ENCODE results near the gene ALDH1L1. TPM values are rescaled to one million over a fixed set of nuclear protein-coding genes. Genes with fewer than 3 reads are reported as not detected.

ALDH1L1 gene
- total RNA-seq, 1 experiment from 2014 or later = 1.2 TPM

DNA sequence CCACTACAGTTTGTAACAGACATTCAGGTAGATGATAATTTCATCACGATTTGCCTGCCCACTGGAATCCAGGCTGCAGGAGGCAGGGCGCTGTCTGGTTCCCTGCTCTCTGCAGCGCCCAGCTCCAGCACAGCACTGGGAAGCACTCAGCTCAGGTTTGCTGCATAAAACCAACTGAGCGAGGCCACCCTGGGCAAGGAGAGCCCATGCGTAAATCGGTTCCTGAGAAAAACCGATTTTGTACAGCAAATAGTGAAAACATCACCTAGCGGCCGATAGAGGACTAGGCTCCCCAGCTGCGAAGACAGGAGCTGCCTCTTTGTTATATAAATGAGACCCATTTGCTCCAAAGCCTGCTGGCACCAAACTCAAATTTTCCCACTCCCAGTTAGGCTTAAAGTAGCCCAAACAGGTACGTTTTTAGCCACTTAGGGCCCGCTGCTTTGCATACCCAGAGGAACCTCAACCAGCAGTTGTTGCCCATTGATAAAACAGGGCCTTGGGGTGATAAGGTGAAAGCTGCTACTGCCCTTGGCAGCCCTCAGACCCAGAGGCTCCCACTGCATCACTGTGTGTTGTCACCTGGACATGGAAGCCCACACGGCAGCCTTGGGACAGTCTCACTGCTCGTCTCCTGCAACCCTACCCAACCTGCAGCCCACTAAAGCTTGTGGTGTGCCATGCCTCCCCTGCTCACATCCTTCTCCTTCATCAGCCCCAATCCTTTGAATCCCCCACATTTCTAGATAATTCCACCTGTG lies 47.5 kb downstream of the ALDH1L1 start:
- Mint-ChIP-seq H3K36me3 (no peaks in the 10 kb centered on the region), H3K27me3 (ENCODE audit: low read depth) (peaks cover 22% of the 10 kb centered on the region), H3K4me1 (peaks cover 22% of the 10 kb centered on the region), H3K27ac (peak overlapping the region; percentile 7; the same call in 1 of the 2 replicates), H3K9me3 (no peaks in the 10 kb centered on the region), H3K4me3 (no peak overlapping the region; the same call in 1 of the 2 replicates)
- ChIA-PET POLR2A (no interaction called here), CTCF (interaction anchor here (0.7 to 3.9 kb wide), 54 partner anchors 8 to 390 kb away, joined by 3 to 55 read pairs (median 5); partner anchors contain the start of genes ALDH1L1, KLF15, SLC41A3 and ZXDC)
- TF ChIP-seq, protein P1, sequence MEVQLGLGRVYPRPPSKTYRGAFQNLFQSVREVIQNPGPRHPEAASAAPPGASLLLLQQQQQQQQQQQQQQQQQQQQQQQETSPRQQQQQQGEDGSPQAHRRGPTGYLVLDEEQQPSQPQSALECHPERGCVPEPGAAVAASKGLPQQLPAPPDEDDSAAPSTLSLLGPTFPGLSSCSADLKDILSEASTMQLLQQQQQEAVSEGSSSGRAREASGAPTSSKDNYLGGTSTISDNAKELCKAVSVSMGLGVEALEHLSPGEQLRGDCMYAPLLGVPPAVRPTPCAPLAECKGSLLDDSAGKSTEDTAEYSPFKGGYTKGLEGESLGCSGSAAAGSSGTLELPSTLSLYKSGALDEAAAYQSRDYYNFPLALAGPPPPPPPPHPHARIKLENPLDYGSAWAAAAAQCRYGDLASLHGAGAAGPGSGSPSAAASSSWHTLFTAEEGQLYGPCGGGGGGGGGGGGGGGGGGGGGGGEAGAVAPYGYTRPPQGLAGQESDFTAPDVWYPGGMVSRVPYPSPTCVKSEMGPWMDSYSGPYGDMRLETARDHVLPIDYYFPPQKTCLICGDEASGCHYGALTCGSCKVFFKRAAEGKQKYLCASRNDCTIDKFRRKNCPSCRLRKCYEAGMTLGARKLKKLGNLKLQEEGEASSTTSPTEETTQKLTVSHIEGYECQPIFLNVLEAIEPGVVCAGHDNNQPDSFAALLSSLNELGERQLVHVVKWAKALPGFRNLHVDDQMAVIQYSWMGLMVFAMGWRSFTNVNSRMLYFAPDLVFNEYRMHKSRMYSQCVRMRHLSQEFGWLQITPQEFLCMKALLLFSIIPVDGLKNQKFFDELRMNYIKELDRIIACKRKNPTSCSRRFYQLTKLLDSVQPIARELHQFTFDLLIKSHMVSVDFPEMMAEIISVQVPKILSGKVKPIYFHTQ (CRISPR knock-in tag; IDR thresholded peaks at IDR 0.05) = no peak
- peak; percentile 27; the same call in 1 of the 2 replicates for TF ChIP-seq CTCF (IDR thresholded peaks at IDR 0.05)
- ATAC-seq = peak; percentile 70
- DNase-seq (ENCODE audit: low spot score) = peak; percentile 53

DNA sequence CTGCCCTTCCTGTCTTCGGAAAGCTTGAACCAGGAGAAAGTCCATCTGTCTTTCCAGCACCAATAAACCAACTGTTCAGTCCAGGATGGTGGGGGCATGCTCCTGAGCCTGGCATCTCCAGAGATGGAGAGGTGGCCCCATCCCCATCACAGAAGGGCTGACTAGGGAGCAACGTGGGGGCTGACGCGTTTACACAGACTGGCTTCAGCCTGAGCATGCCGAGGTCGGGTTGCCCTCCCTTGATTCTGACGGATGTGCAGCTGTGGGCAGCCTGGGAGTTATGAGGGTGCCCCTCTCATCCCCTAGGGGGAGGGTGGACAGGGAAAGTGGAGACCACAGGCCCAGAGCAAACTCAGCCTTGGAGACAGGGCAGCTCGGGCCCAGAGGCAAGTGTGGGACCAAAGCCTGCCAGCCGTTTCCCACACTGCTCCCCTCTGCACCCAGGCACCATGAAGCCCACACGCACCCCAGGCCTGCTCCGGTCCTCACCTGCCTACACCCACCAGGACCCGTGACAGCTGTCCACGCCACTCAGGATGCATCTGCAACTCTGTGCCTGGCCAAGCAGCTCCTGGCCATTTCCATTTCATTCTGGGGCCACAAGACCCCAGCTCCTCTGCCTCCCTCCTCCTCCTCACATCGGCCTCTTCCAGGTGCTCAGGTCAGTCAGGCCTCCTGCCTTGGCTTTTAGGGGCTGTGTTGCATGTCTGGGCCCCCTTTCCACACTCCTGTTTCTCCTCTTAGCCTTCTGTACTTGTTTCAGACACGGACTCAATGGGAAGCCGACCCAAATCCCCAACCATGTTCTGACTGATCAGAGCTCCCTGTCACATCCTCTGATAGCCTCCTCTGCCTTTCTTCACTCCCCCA lies 48.3 kb downstream of the ALDH1L1 start:
- Mint-ChIP-seq H3K4me3 (no peak overlapping the region), H3K36me3 (no peaks in the 10 kb centered on the region), H3K27me3 (ENCODE audit: low read depth) (peaks cover 22% of the 10 kb centered on the region), H3K9me3 (no peaks in the 10 kb centered on the region), H3K4me1 (peaks cover 22% of the 10 kb centered on the region), H3K27ac (peak overlapping the region; percentile 7; the same call in 1 of the 2 replicates)
- DNase-seq (ENCODE audit: low spot score) (peak; percentile 5), ATAC-seq (no peak)
- ChIA-PET POLR2A (no interaction called here), CTCF (interaction anchor here (0.7 to 3.9 kb wide), 38 partner anchors 8 to 391 kb away, joined by 3 to 55 read pairs (median 5); partner anchors contain the start of genes ALDH1L1, KLF15, SLC41A3 and ZXDC)
- TF ChIP-seq, protein P2, sequence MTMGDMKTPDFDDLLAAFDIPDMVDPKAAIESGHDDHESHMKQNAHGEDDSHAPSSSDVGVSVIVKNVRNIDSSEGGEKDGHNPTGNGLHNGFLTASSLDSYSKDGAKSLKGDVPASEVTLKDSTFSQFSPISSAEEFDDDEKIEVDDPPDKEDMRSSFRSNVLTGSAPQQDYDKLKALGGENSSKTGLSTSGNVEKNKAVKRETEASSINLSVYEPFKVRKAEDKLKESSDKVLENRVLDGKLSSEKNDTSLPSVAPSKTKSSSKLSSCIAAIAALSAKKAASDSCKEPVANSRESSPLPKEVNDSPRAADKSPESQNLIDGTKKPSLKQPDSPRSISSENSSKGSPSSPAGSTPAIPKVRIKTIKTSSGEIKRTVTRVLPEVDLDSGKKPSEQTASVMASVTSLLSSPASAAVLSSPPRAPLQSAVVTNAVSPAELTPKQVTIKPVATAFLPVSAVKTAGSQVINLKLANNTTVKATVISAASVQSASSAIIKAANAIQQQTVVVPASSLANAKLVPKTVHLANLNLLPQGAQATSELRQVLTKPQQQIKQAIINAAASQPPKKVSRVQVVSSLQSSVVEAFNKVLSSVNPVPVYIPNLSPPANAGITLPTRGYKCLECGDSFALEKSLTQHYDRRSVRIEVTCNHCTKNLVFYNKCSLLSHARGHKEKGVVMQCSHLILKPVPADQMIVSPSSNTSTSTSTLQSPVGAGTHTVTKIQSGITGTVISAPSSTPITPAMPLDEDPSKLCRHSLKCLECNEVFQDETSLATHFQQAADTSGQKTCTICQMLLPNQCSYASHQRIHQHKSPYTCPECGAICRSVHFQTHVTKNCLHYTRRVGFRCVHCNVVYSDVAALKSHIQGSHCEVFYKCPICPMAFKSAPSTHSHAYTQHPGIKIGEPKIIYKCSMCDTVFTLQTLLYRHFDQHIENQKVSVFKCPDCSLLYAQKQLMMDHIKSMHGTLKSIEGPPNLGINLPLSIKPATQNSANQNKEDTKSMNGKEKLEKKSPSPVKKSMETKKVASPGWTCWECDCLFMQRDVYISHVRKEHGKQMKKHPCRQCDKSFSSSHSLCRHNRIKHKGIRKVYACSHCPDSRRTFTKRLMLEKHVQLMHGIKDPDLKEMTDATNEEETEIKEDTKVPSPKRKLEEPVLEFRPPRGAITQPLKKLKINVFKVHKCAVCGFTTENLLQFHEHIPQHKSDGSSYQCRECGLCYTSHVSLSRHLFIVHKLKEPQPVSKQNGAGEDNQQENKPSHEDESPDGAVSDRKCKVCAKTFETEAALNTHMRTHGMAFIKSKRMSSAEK (CRISPR knock-in tag; IDR thresholded peaks at IDR 0.05; ENCODE audit: borderline replicate concordance) = no peak
- TF ChIP-seq, protein P3, sequence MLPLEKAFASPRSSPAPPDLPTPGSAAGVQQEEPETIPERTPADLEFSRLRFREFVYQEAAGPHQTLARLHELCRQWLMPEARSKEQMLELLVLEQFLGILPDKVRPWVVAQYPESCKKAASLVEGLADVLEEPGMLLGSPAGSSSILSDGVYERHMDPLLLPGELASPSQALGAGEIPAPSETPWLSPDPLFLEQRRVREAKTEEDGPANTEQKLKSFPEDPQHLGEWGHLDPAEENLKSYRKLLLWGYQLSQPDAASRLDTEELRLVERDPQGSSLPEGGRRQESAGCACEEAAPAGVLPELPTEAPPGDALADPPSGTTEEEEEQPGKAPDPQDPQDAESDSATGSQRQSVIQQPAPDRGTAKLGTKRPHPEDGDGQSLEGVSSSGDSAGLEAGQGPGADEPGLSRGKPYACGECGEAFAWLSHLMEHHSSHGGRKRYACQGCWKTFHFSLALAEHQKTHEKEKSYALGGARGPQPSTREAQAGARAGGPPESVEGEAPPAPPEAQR (CRISPR knock-in tag; IDR thresholded peaks at IDR 0.05) = no peak
- no peak for TF ChIP-seq ZBTB21 (CRISPR knock-in tag; IDR thresholded peaks at IDR 0.05; ENCODE audit: borderline replicate concordance)
- TF ChIP-seq IRF2 (CRISPR knock-in tag; IDR thresholded peaks at IDR 0.05; ENCODE audit: borderline replicate concordance, low read depth) = no peak
- TF ChIP-seq SOX15 (CRISPR knock-in tag; IDR thresholded peaks at IDR 0.05) = no peak
- TF ChIP-seq, protein P4, sequence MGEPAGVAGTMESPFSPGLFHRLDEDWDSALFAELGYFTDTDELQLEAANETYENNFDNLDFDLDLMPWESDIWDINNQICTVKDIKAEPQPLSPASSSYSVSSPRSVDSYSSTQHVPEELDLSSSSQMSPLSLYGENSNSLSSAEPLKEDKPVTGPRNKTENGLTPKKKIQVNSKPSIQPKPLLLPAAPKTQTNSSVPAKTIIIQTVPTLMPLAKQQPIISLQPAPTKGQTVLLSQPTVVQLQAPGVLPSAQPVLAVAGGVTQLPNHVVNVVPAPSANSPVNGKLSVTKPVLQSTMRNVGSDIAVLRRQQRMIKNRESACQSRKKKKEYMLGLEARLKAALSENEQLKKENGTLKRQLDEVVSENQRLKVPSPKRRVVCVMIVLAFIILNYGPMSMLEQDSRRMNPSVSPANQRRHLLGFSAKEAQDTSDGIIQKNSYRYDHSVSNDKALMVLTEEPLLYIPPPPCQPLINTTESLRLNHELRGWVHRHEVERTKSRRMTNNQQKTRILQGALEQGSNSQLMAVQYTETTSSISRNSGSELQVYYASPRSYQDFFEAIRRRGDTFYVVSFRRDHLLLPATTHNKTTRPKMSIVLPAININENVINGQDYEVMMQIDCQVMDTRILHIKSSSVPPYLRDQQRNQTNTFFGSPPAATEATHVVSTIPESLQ (CRISPR knock-in tag; IDR thresholded peaks at IDR 0.05) = no peak
- TF ChIP-seq SMAD4 (CRISPR knock-in tag; IDR thresholded peaks at IDR 0.05) = no peak
- TF ChIP-seq CTCF (IDR thresholded peaks at IDR 0.05) = no peak
- TF ChIP-seq ZNF121 (CRISPR knock-in tag; IDR thresholded peaks at IDR 0.05) = no peak
- TF ChIP-seq NR1H2 (CRISPR knock-in tag; IDR thresholded peaks at IDR 0.05) = no peak
- no peak for TF ChIP-seq NFYB (CRISPR knock-in tag; conservative IDR thresholded peaks at IDR 0.05; ENCODE audit: low read depth)
- TF ChIP-seq ATF1 (CRISPR knock-in tag; IDR thresholded peaks at IDR 0.05) = no peak
- no peak for TF ChIP-seq ZNF396 (CRISPR knock-in tag; IDR thresholded peaks at IDR 0.05; ENCODE audit: borderline replicate concordance)
- no peak for TF ChIP-seq GABPB1 (CRISPR knock-in tag; IDR thresholded peaks at IDR 0.05)
- no peak for TF ChIP-seq FOXK1 (CRISPR knock-in tag; IDR thresholded peaks at IDR 0.05)
- no peak for TF ChIP-seq ELF4 (CRISPR knock-in tag; IDR thresholded peaks at IDR 0.05; ENCODE audit: low read depth)
